ENCODE data around the gene MALAT1. TPM values are rescaled to one million over a fixed set of nuclear protein-coding genes. Genes with fewer than 3 reads are reported as not detected.

MALAT1 gene
- total RNA-seq, 1 donor from 2014 or later, result 9,030 TPM

GRCh38 chr11:65548395-65548794, 49.5 kb downstream of the MALAT1 start:
- no peaks in the 10 kb centered on the region for H3K36me3 ChIP-seq
- H3K27ac Mint-ChIP-seq, result no peak overlapping the region

GRCh38 chr11:65549096-65549495, 50.3 kb downstream of the MALAT1 start:
- no peak overlapping the region for H2AFZ ChIP-seq (replicated peaks)
- H3K9ac ChIP-seq, result no peak overlapping the region
- Mint-ChIP-seq H3K27ac (no peak overlapping the region), H3K27me3 (ENCODE audit: insufficient read depth, low read depth) (peaks cover 30% of the 10 kb centered on the region), H3K4me3 (peak overlapping the region; percentile 54), H3K36me3 (peaks cover 9% of the 10 kb centered on the region), H3K4me1 (peaks cover 36% of the 10 kb centered on the region), H3K9me3 (no peaks in the 10 kb centered on the region)
- peaks cover 39% of the 10 kb centered on the region for H4K20me1 ChIP-seq (ENCODE audit: low read depth)
- no peaks in the 10 kb centered on the region for H3K36me3 ChIP-seq
- H3K79me2 ChIP-seq (ENCODE audit: low read depth), result no peaks in the 10 kb centered on the region
- peaks cover 17% of the 10 kb centered on the region for H3K4me1 ChIP-seq
- no peak for DNase-seq (ENCODE audit: low spot score)
- H3K9me3 ChIP-seq (ENCODE audit: low read depth), result no peaks in the 10 kb centered on the region
- H3F3A ChIP-seq (ENCODE audit: low read depth), result peaks cover 39% of the 10 kb centered on the region
- H3K4me2 ChIP-seq, result no peak overlapping the region
- H3K4me3 ChIP-seq, result no peak overlapping the region
- H3K27ac ChIP-seq, result no peak overlapping the region
- TF ChIP-seq EZH2 (IDR thresholded peaks at IDR 0.05), result no peak
- TF ChIP-seq EZH2phosphoT487 (IDR thresholded peaks at IDR 0.05), result no peak
- no peak for TF ChIP-seq CTCF (IDR thresholded peaks at IDR 0.05)
- H3K27me3 ChIP-seq, result peaks cover 98% of the 10 kb centered on the region

More at GRCh38 chr11:65548395-65548794, 49.5 kb downstream of the MALAT1 start:
- peaks cover 39% of the 10 kb centered on the region for H4K20me1 ChIP-seq (ENCODE audit: low read depth)
- H3K36me3 Mint-ChIP-seq, result peaks cover 9% of the 10 kb centered on the region
- no peak overlapping the region for H3K4me3 ChIP-seq
- H3K79me2 ChIP-seq (ENCODE audit: low read depth), result no peaks in the 10 kb centered on the region
- peaks cover 36% of the 10 kb centered on the region for H3K4me1 Mint-ChIP-seq
- H3K9me3 Mint-ChIP-seq, result no peaks in the 10 kb centered on the region
- no peak for TF ChIP-seq CTCF (IDR thresholded peaks at IDR 0.05)
- TF ChIP-seq EZH2 (IDR thresholded peaks at IDR 0.05), result no peak
- TF ChIP-seq EZH2phosphoT487 (IDR thresholded peaks at IDR 0.05), result no peak
- peaks cover 98% of the 10 kb centered on the region for H3K27me3 ChIP-seq
- H3K4me1 ChIP-seq, result peaks cover 10% of the 10 kb centered on the region
- peaks cover 32% of the 10 kb centered on the region for H3K27me3 Mint-ChIP-seq (ENCODE audit: insufficient read depth, low read depth)
- H3F3A ChIP-seq (ENCODE audit: low read depth), result peaks cover 36% of the 10 kb centered on the region
- no peak overlapping the region for H3K4me2 ChIP-seq
- no peaks in the 10 kb centered on the region for H3K9me3 ChIP-seq (ENCODE audit: low read depth)
- no peak for DNase-seq (ENCODE audit: low spot score)
- no peak overlapping the region for H3K9ac ChIP-seq
- H2AFZ ChIP-seq (replicated peaks), result no peak overlapping the region
- peak overlapping the region; percentile 61 for H3K4me3 Mint-ChIP-seq
- H3K27ac ChIP-seq, result no peak overlapping the region

DNA sequence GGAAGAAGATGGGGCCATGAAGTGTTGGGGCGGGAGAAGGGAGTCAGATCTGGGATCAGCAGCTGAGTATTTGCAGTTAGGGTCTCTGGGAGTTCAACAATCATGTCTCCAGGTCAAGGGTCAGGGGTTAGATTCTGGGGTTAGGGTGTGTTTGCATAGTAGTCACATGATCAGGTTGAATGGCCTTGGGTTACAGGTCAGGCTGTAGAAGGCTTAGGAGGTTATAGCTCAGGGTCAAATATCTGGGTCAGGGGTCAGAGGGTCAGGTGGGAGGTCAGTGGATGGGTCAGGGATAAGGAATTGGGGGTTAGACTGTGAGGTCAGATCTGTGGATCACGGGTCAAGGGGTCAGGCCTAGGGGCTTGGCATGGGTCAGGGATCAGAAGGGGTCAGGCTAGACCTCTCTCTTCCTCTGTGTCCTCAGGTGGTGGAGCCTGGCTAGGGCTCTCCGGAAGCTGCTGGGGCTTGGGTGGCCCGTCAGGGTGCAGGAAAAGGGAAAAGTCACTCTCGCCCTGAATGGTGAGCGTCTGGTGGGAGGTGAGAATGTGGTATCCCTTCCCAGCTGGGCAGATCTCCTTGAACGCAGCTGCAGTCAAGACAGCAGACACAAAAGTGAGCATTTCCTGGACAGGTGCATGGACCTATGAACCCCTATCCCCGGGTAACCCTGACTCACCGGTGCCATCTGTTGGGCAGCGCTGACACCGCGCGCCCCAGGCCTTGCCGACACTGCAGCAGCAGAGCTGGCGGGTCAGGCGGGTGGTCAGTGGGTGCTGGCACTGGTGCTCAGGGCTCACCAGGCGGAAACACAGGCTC, 52.9 kb downstream of the MALAT1 start:
- Histone ChIP-seq H3K27ac (no peak overlapping the region), H3K4me2 (no peak overlapping the region), H3K9ac (no peak overlapping the region), H3K4me1 (peaks cover 15% of the 10 kb centered on the region), H3K9me3 (ENCODE audit: low read depth) (no peaks in the 10 kb centered on the region), H2AFZ (replicated peaks) (no peak overlapping the region), H3K36me3 (no peaks in the 10 kb centered on the region), H3K79me2 (ENCODE audit: low read depth) (no peaks in the 10 kb centered on the region), H4K20me1 (ENCODE audit: low read depth) (peaks cover 35% of the 10 kb centered on the region), H3F3A (ENCODE audit: low read depth) (peaks cover 31% of the 10 kb centered on the region), H3K4me3 (no peak overlapping the region), H3K27me3 (peaks cover 98% of the 10 kb centered on the region)
- peaks cover 33% of the 10 kb centered on the region for H3K27me3 Mint-ChIP-seq (ENCODE audit: insufficient read depth, low read depth)
- H3K27ac Mint-ChIP-seq, result no peak overlapping the region
- H3K9me3 Mint-ChIP-seq, result no peaks in the 10 kb centered on the region
- TF ChIP-seq EZH2 (IDR thresholded peaks at IDR 0.05), result no peak
- TF ChIP-seq EZH2phosphoT487 (IDR thresholded peaks at IDR 0.05), result no peak
- peak; percentile 61 for TF ChIP-seq CTCF (IDR thresholded peaks at IDR 0.05)
- H3K4me3 Mint-ChIP-seq, result peak overlapping the region; percentile 12
- peaks cover 48% of the 10 kb centered on the region for H3K4me1 Mint-ChIP-seq
- peak; percentile 70 for DNase-seq (ENCODE audit: low spot score)
- peaks cover 9% of the 10 kb centered on the region for H3K36me3 Mint-ChIP-seq

Measured in neural progenitor cell (in vitro differentiated cells).